Activated CD8-positive, alpha-beta memory T cell treated with anti-CD3 and anti-CD28 coated beads, Interleukin-2, amount 50 U/mL, for 48 hours (primary cell): Measurements from ENCODE around the gene TEAD1.

Experiments used
- DNase-seq: peaks from one replicate; pipeline ENCODE4 v3.0.0-alpha.2; 2020

Gene TEAD1

GRCh38 chr11:12842933-12843636, 168.9 kb downstream of the TEAD1 start:
- DNase-seq = no peak

- no peak for DNase-seq
Observed at GRCh38 chr11:12845163-12845562, 170.9 kb downstream of the TEAD1 start.

DNA sequence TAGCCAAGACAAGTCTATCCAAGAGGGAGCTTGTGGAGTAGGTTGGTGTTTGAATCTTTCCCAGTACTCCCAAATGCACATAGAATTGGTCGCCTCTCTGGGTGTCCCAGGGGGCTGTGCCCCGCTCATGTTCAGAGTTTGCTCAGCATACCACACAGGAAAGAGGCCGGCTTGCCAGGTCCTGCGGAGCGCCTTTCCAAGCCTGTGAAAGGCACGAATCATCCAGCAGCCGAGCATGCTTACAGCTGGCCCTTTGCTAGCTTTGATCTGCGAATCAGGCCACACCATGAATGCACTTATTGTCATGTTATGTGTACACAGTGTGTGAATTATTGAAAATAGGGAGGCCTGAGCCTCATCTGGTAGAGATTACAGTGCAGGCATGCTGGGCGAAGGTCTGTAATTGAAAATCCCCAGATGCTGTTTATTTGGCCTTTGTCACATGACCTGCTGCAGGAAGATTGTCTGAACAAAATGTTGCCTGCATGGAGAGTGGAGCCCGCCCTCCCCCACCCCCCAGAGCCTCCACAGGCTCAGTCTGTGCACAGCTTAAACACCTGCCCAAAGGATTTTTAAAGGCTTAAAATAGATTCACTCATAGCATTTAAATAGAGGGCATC, 171.6 kb downstream of the TEAD1 start:
- no peak for DNase-seq

GRCh38 chr11:12846786-12847615, 172.8 kb downstream of the TEAD1 start:
- DNase-seq = no peak

DNA sequence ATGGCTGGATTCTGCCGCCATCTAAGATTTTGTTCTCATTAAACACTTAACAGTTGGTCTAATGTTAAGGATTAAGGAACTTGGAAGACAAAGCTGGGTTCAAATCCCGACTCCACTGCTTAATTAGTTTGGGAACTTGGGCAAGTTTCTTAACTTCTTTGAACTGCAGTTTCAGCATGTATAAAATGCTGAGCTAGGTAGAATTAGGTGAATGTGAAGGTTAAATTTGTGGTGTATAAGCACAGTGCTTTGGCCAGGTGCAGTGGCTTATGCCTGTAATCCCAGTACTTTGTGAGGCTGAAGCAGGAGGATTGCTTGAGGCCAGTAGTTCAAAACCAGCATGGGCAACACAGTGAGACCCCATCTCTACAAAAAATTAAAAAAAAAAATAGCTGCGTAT, 174.2 kb downstream of the TEAD1 start:
- DNase-seq = no peak

- no peak for DNase-seq
Observed at GRCh38 chr11:12853325-12853651, 179.1 kb downstream of the TEAD1 start.

DNA sequence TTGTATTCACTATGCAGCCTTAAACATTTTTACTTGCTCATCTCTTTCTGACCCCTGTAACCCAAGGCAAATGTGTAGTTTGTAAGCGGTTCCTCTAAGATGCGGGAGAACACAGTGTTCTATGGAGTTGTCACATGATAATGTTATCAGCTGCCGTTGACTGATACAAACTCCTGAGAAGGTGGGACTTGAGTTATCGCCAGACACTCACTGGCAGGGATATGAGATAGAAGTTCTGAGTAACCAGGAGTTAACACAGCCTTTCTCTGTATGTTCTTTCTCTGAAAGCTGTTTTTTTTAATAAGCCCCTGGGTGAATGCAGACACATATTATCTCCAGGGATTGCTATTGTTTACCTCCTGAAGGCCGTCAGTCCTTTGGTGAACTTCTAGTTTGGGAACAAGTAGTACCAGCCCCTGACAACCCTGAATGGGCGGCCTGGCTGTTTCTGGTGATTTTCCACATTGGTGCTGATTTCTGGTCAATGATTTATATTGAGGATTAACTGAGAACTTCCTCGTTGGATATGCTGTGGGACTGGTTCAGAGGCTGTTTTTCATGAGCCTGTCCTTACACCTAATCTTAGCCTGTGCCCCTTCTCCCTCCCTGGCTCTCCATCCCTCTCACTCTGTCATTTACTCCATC, 179.6 kb downstream of the TEAD1 start:
- no peak for DNase-seq

GRCh38 chr11:12854297-12854661, 180.1 kb downstream of the TEAD1 start:
- no peak for DNase-seq

DNA sequence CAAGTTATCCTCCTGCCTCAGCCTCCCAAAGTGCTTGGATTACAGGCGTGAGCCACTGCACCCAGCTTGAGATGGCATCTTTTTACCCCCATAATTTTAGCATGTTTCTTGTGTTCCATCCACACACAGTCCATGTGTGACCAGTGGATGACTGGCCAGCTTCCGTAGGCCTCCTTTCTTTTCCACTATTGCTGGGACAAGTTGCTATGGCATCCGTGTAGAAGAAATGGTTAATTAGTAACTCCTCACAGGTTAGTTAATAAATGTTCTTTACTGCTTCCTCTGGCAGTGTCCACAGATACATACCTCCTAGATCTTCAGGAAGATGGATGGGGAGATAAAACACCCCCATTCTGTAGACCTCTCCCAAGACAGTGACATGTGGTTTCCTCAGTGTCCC, 180.6 kb downstream of the TEAD1 start:
- DNase-seq = no peak

GRCh38 chr11:12856338-12856737, 182.1 kb downstream of the TEAD1 start:
- no peak for DNase-seq

- no peak for DNase-seq
Observed at GRCh38 chr11:12857572-12857971, 183.4 kb downstream of the TEAD1 start.

DNA sequence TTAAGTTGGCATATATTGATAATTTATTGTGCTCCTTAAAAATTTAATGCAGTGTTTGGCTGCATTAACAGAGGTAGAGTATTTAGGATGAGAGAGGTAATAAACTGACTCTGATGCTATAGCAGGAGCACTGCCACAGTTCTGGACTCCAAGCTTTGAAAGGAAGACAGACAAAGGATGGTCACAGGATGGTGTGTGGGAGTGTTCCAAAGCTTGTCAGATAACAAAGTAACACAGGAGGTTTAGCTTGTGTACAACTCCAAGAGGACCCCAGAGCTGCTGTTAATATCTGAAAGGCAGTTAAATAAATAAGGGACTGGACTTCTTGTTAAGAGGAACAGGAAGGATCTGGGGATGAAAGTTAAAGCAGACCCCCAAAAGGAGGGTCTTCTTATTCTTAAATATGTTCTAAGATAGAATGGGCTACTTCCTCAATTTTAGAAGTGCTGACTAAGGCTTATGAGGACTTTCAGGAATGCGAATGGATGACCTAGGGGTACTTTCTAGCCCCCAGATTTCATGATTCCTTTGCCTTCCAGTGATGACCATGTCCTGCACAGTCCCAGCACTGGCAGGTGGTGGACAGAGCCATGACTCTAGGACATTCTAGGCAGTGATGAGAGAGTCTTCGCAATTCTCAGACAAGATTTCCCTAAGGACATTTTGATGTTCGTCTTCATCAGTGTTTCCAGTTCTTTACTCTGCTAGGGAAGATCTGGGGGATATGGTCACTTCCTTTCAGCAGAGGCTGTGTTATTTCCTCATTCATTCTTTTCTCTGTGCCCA, 185.8 kb downstream of the TEAD1 start:
- no peak for DNase-seq

DNA sequence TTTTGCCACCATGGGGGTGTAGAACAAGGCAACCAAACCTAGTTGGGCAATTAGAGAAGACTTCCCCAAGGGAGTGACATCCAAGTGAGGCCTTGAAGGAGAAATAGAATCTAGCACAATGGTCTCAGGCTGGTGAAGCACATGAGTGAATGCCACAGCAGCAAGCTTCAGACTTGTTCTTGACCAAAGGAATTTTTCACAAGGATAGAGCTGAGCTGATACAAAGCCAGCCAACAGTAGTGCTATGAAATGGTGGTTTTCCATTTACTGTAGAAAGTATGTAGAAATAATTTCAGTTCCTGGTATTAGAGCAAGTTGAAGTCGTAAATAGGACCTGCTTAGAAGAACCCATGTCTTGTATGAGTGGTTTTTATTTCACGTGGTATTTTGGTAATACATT, 186.6 kb downstream of the TEAD1 start:
- no peak for DNase-seq

DNA sequence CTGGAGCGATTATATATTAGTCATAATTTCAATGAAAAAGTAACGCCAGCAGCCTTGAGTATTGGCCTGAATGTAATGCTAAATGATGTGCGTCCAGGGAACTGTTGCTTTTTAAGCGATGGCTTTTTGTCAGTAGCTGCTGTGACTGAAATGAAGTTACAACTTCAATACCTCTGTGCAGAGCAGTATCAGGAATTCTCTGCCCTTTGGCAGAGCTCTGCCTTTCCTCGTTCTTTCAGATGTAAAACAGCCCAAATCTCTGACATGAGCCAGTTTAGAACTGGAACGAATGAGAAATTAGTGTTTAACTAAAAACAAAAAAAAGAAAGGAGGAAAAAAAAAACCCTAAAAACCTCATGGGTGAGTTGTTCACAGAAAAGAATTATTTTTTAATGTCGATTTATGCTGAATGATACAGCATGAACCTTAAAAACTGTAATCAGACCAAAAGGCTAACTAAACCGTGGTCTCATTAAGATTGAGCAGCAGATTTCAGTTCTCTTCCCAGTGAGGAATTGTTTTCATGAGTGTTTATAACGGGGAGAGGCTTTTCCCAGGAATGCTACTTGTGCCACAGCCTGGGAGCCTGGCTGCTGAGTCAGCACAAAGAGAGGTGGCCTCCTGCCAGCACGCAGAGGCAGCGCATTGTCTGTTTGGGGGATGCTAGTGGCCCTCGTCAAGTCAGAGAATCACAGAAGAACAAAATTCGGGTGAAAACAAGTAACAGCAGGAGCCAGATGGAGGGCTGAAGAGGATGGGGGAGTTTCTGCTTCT, 188.7 kb downstream of the TEAD1 start:
- DNase-seq = no peak

- no peak for DNase-seq
Observed at GRCh38 chr11:12863605-12864121, 189.4 kb downstream of the TEAD1 start.

DNA sequence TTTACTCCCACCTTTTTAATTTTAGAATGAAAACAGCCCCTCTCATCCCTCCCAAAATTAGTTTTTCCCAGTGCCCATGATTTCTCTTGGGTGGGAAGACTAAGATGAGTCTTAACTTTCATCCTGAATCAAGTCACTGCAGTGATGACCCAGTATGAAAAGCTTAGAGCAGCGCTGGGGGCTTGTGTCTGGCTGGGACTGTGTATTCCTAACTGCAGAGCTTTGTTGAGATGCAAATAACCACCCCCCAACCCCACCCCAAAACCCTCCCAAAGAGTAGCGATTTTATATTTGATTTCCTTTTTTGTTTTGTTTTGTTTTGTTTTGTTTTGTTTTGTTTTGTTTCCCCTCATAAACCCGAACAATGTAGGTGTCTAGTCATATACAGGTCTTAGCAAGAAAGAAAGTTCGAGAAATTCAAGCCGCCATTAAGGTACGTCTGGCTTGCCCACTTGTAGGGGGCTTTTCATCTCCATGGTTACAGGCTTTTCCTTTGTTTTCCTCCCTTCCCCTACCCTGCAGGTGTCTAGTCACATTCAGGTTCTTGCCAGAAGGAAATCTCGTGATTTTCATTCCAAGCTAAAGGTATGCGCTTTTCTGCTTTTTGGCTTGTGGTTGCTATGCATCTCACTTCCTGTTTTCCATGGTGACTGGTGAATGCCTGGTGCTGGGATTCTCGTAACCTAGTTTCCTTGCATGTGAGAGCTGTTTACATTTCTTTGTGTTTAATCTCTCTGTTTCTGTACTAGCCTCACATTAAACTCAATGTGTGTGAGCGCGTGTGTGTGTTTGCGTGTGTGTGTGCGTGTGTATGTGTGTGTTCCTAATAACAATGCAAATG, 190.3 kb downstream of the TEAD1 start:
- no peak for DNase-seq

- DNase-seq = no peak
Observed at GRCh38 chr11:12865863-12866595, 191.8 kb downstream of the TEAD1 start.

DNA sequence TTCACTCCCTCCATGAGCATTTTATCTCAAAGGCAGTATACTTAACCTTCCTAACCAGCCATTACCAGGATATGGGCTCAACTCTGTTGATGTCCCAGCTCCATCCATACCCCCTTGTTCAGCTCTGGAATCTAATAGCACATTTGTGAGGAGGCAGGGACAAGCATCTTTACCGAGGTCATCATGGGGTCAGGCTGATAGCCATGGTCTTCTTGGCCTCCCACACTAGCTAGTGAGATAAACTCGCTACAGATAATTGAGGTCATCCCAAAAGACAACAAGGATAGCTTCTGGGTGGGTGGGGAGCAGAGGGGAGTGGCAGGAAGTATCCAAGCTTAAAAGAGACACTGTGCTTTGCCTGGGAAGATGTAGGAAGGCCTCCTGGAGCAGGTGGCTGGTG, 193.3 kb downstream of the TEAD1 start:
- DNase-seq = no peak

DNA sequence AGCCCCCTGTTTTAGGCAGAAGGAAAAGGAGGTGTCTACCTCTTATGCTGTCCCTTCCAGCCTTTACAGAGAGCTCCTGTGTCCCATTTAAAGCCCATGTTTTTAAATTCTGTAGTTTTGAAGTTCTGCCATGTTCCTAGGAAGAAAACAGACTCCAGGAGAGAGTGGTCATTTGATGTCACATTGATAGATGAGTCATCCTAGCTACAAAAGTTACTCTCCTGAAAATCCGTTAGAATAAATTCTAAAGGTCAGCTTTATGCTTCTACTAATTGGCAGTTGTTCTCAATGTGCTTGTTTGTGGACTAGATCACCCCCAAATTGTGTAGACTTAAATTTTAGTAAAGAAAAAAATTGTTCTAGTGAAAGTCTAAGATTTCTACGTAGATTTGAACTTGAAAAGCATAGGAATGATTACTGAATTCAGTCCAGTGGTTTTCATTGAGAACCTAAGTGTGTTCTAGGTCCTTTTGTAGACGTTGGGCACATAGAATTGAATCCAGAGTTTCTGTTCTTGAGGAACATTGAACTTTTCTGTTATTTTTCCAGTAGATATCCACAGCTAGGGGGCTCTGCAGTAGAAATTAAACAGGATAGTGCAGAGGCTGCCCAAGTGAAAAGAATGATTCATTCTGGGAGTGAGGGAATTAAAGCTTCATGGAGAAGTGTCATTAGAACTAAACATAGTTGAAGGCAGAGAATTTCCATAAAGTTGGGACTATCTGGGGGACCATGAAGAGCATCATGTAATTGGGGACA, 194.3 kb downstream of the TEAD1 start:
- no peak for DNase-seq
